Activated CD4-positive, CD25-positive, alpha-beta regulatory T cell treated with anti-CD3 and anti-CD28 coated beads, Interleukin-2, amount 50 U/mL, for 72 hours (primary cell): Measurements from ENCODE around the gene SPEF1.

Experiments
- DNase-seq: peaks from one replicate; pipeline ENCODE4 v3.0.0; 2021

The SPEF1 gene

GRCh38 chr20:3728354-3728753, 52.9 kb downstream of the SPEF1 start:
- DNase-seq: no peak
